GM18861 (cell line): Measurements from ENCODE around the gene ZBTB20.
"Not testable (repeated sequence)": the region's sequence is repeated elsewhere in the genome, so short reads cannot be mapped to it uniquely, and the experiment has no call there.

Experiments
- ATAC-seq: cut with Tn5 transposase; IDR thresholded peaks from one replicate; pipeline ENCODE4 v1.9.1; 2021; ENCODE audit not compliant: unreplicated experiment

The ZBTB20 gene

DNA sequence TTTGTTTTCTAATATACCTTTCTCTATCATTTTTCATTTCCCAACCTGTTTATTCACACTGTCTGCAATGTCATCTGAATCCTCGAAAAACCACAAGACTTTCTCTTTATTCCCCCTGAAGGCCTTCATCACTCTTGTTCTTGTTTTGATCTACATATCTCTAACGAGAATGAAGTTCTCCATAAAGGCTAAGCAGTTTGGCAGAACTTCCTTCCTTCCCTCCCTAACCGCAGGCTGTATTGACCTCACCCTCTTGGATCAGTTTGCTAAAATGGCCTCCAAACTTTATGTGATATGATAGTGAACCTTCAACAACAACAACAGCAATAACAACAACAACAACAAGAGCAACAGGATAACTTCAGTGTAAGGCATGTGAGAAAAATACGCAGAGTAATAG, 460.5 kb downstream of the ZBTB20 start:
- no peak for ATAC-seq

GRCh38 chr3:114685161-114685560, 461.9 kb downstream of the ZBTB20 start:
- ATAC-seq, result no peak

DNA sequence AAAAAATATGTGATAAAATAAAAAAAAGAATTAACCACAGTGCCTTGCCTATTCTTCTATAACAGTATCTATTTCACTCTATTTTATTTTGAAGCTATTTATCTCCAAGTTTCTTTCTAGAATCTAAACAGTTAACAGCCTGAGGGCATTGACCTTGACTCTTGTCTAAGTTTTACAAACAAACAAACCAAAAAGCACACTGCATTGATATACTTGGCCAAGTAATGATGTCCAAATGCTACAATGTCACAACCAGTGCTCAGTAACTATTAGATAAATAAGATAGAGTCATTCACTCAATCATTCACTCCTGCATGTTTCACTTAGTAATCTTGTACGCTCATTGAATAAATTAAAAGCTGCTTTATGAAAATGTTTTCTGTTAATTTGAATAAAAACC, 466.8 kb downstream of the ZBTB20 start:
- ATAC-seq, result no peak

- ATAC-seq, result not testable (repeated sequence)
Measured at GRCh38 chr3:114679773-114680172, 467.3 kb downstream of the ZBTB20 start.

GRCh38 chr3:114675104-114675503, 472.0 kb downstream of the ZBTB20 start:
- ATAC-seq, result no peak

GRCh38 chr3:114674036-114674435, 473.1 kb downstream of the ZBTB20 start:
- ATAC-seq, result no peak

GRCh38 chr3:114673481-114673880, 473.6 kb downstream of the ZBTB20 start:
- ATAC-seq, result no peak

DNA sequence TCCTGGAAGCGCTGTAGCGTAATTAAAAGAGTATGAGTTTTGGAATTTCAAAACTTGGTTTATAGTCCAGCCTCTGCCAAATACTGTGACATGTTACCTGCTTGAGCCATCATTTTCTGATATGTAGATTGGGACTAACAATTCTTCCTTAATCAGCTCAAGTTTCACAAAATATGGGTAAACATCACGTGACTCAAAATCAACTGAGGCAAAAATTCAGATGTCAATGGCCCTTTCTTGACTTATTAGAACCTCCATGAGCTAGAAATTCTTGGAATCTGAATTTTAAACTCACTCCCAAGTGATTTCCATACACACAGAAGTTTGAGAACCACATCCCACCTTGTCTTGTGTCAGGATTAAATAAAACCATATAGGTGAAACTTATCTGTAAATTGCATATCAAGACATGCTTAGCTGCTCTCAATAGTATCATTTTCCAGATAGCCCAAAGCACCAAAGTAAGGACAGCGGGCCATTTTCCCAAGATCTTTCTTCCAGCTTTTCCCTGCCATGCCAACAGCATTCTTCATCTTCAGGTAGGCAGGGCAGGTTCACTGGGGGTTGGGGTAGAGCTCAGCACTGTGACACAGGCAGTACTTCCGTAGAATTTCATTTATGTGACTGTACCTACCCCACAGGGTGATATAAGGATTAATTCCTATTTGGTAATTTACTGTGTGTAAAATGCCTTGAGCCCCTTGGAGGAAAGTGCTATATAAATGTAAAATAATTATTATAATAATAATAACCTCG, 474.2 kb downstream of the ZBTB20 start:
- ATAC-seq, result no peak

- ATAC-seq, result no peak
Measured at GRCh38 chr3:114671741-114672510, 475.2 kb downstream of the ZBTB20 start.

DNA sequence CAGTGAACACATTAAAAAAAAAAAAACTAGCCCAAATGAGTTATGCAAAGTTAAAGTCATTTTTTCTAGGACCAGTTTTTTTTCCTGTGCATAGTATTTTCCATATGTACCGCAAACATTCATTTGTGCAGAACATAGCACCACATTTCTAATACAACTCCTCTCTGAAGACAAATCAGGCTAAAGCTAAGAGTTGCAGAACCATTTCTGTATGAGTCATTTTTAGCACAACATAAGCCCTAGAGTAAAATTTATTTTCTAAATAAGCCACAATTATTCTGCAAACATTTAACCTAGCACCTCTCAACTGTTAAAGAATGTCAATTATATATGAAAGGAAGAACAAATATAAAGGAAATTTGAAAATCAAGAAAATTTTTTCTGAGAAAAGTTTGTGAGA, 477.5 kb downstream of the ZBTB20 start:
- ATAC-seq, result no peak

DNA sequence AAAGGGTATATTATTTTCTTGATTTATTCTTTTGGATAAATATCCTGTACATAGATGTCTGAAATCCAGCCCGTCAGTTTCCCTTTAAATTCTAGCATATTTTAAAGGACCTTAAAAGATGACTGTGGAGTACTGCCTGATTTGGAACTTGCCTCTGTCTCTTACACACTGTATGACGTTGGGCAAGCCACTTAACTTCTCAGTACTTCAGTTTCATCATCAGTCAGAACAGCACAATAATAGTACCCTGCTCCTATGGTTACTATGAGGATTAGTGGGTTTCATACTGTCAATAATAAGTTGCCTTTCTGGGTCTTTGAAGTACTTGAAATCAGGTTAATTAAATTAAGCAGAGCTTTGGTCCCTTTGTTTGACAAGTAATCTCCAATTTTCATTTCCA, 479.0 kb downstream of the ZBTB20 start:
- no peak for ATAC-seq

DNA sequence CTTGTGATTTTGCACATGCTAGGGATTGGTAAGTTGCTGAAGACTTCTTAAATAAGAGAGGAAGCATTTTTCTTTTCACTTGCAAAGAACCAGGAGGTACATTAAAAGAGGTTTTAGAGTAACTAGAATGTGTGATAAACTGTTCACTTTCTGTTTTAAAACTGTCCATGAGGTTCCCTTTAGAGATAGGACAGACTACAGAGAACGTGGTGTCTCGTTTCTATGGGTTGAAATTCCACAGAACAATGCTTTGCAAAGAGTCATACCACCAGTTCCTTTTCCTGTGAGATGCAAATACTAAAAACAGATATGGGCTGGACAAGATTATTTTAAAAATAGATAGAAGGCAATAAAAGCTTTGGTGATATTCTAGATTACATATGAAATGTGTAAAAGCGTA, 480.5 kb downstream of the ZBTB20 start:
- no peak for ATAC-seq

- ATAC-seq, result no peak
Measured at GRCh38 chr3:114664006-114664405, 483.1 kb downstream of the ZBTB20 start.

GRCh38 chr3:114660808-114661207, 486.3 kb downstream of the ZBTB20 start:
- no peak for ATAC-seq

DNA sequence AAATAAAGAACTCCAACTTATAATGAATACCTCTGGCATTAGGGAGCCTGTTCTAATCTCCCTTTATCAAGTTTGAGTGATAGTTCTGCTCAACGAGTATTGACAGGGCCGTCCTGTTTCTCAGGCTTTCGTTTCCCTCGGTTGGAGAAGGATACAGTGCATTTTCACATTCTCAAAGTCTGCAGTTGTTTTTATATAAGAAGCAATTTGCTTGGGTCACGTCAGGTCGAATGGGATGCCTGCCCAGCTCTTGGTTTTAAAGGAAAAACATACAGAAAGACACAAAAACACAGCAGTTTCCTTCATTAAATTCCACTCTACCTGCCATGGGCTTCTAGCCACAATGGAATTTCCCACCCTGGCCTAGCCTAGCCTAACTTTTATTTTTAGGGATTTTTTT, 487.0 kb downstream of the ZBTB20 start:
- no peak for ATAC-seq

DNA sequence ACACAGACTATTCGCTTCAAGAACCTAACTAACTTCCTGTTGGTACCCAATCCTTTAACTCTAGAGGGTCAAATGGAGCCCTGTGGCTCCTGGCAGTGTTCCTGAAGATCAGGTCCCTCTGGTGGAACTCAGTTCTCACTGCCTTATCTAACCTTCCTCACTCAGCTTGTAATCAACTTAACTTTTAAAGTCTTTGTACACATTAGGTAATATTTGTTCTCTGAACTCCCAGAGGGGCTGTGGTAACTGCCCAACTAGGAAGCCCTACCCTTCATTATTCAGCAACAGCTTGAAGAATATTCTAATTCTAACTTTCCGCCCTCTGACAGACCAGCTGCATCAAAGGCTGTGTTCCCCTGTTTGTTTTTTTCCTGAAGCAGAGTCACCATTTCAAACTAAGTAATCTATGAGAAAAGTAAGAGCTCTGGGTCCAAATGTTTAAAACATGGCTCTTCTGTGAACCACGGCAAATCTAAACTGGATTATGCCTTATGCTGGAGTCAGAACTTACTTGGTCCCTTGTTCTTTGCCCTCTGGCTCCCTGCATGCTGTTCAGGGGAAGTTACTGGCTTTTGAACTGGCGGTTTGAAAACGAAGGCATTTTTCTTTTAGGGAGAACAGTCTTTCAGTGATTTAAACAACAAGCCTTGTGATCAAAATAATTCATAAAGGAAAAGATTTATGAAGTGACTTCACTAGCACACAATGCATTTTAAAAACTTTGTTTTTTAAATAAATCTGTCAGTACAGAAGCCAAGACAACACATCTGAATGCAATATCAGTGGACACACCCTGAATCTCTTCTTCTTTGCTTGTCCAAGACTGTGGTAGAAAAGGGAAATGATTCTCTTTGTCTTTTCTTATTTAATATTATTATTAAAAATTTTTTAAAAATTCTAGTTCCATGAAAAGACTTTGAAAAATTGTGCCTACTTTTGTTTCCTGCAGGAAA, 487.7 kb downstream of the ZBTB20 start:
- ATAC-seq, result no peak

DNA sequence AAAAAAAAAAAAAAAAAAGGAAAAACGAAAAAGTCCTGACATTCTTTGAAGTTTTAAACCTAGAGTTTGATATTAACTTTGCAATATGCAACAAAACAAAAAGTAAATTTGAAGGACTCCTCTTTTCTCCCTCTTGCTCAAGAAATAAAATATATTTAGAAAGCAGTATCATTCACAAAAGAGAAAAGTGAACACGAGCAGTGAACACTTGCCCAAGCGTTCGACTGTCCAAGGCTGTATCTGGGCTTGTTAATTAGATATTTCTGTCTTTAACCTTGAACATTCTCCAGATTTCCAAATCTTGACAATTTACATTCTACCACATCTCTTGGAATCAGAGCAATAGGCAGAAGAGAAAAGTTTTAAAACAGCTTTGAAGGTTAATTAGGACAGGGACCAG, 495.5 kb downstream of the ZBTB20 start:
- ATAC-seq, result no peak

DNA sequence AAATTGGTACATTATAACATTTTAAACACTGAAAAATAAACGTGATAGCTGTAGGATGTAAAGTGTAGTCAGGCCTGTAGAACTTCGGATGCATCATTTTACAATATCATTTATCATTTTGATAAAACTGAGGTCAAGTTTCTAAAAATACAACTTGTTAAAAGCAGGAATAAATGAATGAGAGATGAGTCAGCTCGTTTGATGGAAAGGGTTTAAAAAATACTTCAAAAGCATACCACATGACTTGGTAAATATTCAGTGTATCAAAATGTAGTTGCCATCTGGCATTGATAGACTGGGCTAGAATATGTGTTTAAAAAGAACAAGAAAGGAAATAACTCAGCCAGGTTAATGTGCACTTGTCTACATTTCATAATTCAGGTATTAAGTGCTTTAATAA, 496.3 kb downstream of the ZBTB20 start:
- no peak for ATAC-seq

- no peak for ATAC-seq
Measured at GRCh38 chr3:114649331-114649730, 497.8 kb downstream of the ZBTB20 start.

DNA sequence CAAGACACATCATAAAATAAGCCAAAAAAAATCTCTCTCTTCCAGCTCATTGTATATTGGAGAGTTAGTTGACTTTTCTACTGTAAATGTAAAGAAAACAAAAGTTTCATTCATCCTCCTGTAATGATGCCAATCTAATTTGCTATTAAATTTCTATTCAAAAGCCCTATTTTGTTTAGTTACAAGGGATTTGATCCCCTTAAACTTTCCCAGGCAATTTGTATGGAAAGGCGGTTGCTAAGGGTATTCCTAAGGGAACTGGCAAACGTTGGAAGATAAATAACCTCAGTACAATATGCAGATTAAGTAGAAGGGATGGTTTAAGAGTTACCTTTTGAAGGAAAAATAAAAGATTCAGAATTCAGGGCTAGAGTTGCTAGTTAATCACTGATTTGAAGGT, 500.6 kb downstream of the ZBTB20 start:
- no peak for ATAC-seq

DNA sequence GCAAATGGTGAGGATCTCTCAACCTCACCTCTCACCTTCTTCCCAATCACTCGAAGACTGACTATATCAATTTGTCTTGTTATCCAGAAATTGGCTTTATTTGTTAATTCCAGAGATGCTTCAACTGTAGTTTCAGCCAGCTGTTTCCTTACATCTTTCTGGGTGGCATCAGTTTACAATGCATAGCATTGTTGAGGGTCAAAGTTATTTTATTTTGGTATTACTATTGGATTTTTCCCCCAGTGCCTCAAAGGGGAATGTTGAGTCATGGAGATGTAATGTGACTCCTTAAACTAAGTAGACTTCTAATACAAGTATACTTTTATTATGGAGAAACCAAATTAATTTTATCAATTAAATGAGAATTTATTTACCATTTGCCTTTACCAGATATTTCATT, 501.7 kb downstream of the ZBTB20 start:
- ATAC-seq, result no peak
